ENCODE data around the gene ABCA10.

DNA sequence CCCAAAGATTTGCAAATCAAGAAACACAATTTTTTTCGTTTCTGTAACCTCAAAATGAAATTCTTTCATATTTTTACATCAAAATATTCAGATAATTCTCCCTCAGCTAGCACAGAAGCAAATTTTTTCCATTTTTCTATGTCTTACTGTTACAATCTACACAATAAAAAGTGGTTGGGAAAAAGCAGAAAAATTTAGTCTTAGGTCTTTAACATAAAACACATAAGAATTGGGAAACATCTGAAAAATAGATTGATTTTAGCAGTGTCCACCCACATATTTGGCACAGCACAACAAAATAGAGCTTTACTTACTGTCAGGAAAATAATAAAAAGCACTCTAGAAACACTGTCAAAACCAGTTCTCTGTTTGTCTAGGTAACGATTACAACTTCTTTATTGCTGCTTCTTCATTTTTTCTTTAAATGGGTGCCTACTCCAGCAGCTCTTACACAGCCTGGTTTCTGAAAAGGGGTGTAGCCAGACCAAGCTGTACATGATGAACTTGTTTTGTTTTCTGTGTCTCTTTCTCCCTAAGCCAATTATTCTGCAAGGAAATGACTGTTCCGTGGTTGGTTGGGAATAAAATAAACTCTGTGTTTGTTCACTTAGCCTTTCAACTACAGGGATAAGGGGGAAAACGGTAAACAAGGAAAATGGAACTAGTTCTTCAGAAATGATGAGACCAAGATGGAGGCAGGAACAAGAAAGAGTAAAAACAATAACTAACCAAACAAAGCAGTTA lies 87.0 kb downstream of the ABCA10 start, which contains the start of gene ABCA6:
- TF ChIP-seq, protein P1, sequence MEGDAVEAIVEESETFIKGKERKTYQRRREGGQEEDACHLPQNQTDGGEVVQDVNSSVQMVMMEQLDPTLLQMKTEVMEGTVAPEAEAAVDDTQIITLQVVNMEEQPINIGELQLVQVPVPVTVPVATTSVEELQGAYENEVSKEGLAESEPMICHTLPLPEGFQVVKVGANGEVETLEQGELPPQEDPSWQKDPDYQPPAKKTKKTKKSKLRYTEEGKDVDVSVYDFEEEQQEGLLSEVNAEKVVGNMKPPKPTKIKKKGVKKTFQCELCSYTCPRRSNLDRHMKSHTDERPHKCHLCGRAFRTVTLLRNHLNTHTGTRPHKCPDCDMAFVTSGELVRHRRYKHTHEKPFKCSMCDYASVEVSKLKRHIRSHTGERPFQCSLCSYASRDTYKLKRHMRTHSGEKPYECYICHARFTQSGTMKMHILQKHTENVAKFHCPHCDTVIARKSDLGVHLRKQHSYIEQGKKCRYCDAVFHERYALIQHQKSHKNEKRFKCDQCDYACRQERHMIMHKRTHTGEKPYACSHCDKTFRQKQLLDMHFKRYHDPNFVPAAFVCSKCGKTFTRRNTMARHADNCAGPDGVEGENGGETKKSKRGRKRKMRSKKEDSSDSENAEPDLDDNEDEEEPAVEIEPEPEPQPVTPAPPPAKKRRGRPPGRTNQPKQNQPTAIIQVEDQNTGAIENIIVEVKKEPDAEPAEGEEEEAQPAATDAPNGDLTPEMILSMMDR (conservative IDR thresholded peaks at IDR 0.05; ENCODE audit: low read depth in 2 of 2) = no peak
- TF ChIP-seq, protein P2, sequence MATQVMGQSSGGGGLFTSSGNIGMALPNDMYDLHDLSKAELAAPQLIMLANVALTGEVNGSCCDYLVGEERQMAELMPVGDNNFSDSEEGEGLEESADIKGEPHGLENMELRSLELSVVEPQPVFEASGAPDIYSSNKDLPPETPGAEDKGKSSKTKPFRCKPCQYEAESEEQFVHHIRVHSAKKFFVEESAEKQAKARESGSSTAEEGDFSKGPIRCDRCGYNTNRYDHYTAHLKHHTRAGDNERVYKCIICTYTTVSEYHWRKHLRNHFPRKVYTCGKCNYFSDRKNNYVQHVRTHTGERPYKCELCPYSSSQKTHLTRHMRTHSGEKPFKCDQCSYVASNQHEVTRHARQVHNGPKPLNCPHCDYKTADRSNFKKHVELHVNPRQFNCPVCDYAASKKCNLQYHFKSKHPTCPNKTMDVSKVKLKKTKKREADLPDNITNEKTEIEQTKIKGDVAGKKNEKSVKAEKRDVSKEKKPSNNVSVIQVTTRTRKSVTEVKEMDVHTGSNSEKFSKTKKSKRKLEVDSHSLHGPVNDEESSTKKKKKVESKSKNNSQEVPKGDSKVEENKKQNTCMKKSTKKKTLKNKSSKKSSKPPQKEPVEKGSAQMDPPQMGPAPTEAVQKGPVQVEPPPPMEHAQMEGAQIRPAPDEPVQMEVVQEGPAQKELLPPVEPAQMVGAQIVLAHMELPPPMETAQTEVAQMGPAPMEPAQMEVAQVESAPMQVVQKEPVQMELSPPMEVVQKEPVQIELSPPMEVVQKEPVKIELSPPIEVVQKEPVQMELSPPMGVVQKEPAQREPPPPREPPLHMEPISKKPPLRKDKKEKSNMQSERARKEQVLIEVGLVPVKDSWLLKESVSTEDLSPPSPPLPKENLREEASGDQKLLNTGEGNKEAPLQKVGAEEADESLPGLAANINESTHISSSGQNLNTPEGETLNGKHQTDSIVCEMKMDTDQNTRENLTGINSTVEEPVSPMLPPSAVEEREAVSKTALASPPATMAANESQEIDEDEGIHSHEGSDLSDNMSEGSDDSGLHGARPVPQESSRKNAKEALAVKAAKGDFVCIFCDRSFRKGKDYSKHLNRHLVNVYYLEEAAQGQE (IDR thresholded peaks at IDR 0.05; ENCODE audit: unreplicated experiment) = no peak
- TF ChIP-seq EZH2 (IDR thresholded peaks at IDR 0.05; ENCODE audit: low read depth, unreplicated experiment) (no peak), JUNB (IDR thresholded peaks at IDR 0.05; ENCODE audit: unreplicated experiment) (no peak), ZNF331 (CRISPR knock-in tag; IDR thresholded peaks at IDR 0.05; ENCODE audit: low read depth) (no peak), POLR2AphosphoS5 (IDR thresholded peaks at IDR 0.05; ENCODE audit: low read depth) (no peak), EZH2phosphoT487 (IDR thresholded peaks at IDR 0.05; ENCODE audit: unreplicated experiment) (no peak), CREB1 (CRISPR knock-in tag; IDR thresholded peaks at IDR 0.05; ENCODE audit: low read depth) (no peak), STAT1 (IDR thresholded peaks at IDR 0.05; ENCODE audit: unreplicated experiment) (no peak), ZNF114 (CRISPR knock-in tag; IDR thresholded peaks at IDR 0.05) (no peak)
- TF ChIP-seq, protein P3, sequence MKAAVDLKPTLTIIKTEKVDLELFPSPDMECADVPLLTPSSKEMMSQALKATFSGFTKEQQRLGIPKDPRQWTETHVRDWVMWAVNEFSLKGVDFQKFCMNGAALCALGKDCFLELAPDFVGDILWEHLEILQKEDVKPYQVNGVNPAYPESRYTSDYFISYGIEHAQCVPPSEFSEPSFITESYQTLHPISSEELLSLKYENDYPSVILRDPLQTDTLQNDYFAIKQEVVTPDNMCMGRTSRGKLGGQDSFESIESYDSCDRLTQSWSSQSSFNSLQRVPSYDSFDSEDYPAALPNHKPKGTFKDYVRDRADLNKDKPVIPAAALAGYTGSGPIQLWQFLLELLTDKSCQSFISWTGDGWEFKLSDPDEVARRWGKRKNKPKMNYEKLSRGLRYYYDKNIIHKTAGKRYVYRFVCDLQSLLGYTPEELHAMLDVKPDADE (IDR thresholded peaks at IDR 0.05) = no peak
